GM19324 (cell line): ENCODE measurements around the gene DBI.
"Not testable (repeated sequence)": the region's sequence is repeated elsewhere in the genome, so short reads cannot be mapped to it uniquely, and the experiment has no call there.

Experiments used
- ATAC-seq: cut with Tn5 transposase; IDR thresholded peaks from one replicate; pipeline ENCODE4 v1.9.1; 2021; ENCODE audit warnings: mild to moderate bottlenecking, moderate library complexity; ENCODE audit not compliant: unreplicated experiment, low FRiP score

DBI gene

GRCh38 chr2:119393971-119394748 is 27.4 kb downstream of the DBI start:
- ATAC-seq, result no peak

GRCh38 chr2:119397196-119397595 is 30.4 kb downstream of the DBI start:
- ATAC-seq, result no peak

GRCh38 chr2:119402106-119402505 is 35.3 kb downstream of the DBI start:
- ATAC-seq, result no peak

GRCh38 chr2:119402645-119403560 is 36.1 kb downstream of the DBI start:
- no peak for ATAC-seq

GRCh38 chr2:119403618-119404017 is 36.8 kb downstream of the DBI start:
- ATAC-seq, result not testable (repeated sequence)

GRCh38 chr2:119405151-119405550 is 38.4 kb downstream of the DBI start:
- ATAC-seq, result no peak

- peak; percentile 54 for ATAC-seq
These were observed 40.8 kb downstream of the DBI start for GRCh38 chr2:119407430-119408220.

GRCh38 chr2:119408221-119408619 is 41.4 kb downstream of the DBI start:
- no peak for ATAC-seq

GRCh38 chr2:119409506-119409905 is 42.7 kb downstream of the DBI start:
- ATAC-seq, result no peak

GRCh38 chr2:119414894-119415293 is 48.1 kb downstream of the DBI start:
- no peak for ATAC-seq

- ATAC-seq, result no peak
These were observed 48.9 kb downstream of the DBI start for GRCh38 chr2:119415630-119416029.

- no peak for ATAC-seq
These were observed 49.6 kb downstream of the DBI start for GRCh38 chr2:119416299-119416923.

- ATAC-seq, result no peak
These were observed 51.1 kb downstream of the DBI start for GRCh38 chr2:119417908-119418307.

- no peak for ATAC-seq
These were observed 52.3 kb downstream of the DBI start for GRCh38 chr2:119419065-119419464.

GRCh38 chr2:119419803-119420508 is 53.2 kb downstream of the DBI start:
- no peak for ATAC-seq

- no peak for ATAC-seq
These were observed 54.5 kb downstream of the DBI start for GRCh38 chr2:119421304-119421703.

- no peak for ATAC-seq
These were observed 55.0 kb downstream of the DBI start for GRCh38 chr2:119421741-119422140.
